IPS-18c (cell line): Measurements from ENCODE around the gene TMCC1.
A peak's percentile ranks its signal among the peaks of the same experiment; 100 is the strongest.

Experiments used
- H3K4me3 ChIP-seq: 2 replicates; pipeline ENCODE4 v1.7.0; 2013; ENCODE audit warnings: low read depth, mild to moderate bottlenecking, low read length, moderate library complexity; ENCODE audit not compliant: insufficient read depth
- H3K9me3 ChIP-seq: one replicate; pipeline ENCODE4 v1.6.1; 2013; ENCODE audit warnings: mild to moderate bottlenecking, low read length, moderate library complexity; ENCODE audit not compliant: control insufficient read depth, insufficient read depth

The TMCC1 gene

DNA sequence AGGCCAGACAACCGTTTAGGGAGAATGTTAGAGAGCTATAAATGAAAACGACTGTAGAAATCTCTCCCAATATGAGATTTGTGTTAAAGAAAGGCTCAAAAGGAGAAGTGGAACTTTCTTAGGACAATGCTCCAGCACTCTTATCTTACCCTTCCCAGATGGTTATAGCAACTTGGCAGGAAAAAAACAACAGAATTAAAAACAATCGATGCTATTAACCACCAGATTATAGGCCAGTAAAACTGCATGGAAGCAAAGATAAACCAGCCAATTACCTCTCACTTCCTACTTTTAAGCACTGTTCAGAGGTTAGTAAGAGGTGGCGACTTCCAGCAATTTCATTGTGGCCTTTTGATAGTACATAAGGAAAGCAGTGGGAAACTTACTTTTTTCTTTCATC is 72.9 kb downstream of the TMCC1 start:
- H3K4me3 ChIP-seq: no peak overlapping the region
- H3K9me3 ChIP-seq: no peaks in the 10 kb centered on the region

DNA sequence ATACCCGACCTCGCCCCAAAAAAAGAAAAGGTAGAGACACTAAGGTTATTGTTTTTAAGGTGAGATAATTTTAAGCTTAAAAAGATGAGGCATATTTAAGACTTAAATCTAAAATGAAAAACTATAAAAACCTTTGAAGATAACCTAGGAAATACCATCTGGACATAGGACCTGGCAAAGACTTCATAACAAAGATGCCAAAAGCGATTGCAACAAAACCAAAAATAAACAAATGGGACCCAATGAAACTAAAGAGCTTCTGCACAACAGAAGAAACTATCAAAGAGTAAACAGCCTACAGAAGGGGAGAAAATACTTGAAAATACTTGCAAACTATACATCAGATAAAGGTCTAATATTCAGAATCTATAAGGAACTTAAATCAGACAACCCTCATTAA is 80.9 kb downstream of the TMCC1 start:
- H3K4me3 ChIP-seq: no peak overlapping the region
- no peaks in the 10 kb centered on the region for H3K9me3 ChIP-seq

DNA sequence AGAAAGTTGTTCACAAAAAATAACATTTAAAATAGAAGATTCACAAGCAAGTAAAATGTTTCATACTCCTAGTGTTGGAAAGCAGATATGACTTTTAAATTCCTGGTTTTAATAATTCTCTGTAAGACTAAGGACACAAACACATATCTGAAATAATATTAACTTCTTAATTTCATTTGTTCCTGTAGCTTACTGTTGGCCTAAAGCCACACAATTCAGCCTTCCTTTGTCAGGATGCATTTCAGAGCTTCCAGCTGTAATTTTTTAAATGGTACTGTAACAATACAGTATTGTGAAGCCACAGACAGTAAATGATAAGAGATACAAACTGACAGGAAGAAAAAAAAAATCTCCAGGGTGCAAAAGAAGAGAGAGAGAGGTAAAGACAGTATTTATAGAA is 84.2 kb downstream of the TMCC1 start:
- Histone ChIP-seq H3K4me3 (no peak overlapping the region), H3K9me3 (no peaks in the 10 kb centered on the region)

DNA sequence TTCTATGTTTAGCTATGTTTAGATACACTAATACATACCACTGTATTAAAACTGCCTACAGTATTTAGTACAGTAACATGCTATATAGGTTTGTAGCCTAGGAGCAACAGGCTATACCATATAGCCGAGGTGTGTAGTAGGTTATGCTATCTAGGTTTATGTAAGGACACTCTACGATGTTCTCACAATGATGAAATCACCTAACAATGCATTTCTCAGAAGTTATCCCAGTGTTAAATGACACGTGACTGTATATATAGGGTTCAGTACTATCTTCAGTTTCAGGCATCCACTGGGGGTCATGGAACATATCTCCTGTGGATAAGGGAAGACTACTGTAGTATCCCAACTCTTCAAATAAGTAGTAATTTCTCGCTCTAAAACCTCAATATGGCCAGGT is 97.4 kb downstream of the TMCC1 start:
- Histone ChIP-seq H3K4me3 (no peak overlapping the region), H3K9me3 (no peaks in the 10 kb centered on the region)

DNA sequence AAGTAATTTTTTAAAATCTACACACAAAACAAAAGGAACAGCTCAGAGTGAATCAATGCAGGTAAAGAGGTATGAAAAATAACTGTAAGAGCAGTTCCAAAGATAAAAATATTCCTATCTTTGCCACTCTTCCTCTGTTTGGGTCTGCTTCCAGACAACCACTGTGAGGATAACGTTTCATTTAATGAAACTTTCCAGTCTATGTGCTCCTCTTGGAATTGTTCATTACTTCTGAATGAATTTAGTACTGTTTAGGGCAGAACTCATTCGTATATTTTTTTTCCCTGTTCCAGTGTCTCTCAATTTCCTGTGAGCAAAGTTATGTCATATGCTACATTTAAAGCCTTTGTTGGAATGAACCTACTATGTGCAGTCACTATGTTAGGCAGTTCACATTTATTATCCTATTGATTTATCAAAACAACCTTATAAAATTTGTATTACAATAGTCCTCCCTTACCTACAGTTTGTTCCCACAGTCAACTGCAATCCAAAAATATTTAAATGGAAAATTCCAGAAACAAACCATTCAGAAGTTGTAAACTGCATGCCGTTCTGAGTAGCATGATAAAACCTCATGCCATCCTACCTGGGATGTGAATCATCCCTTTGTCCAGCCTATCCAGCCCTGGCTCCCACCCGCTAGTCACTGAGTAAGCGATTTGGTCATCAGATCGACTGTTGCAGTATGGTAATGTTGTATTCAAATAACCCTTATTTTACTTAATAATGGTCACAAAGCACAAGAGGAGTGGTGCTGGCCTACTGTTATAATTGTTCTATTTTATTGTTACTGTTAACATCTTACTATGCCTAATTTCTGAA is 98.1 kb downstream of the TMCC1 start:
- Histone ChIP-seq H3K4me3 (no peak overlapping the region), H3K9me3 (no peaks in the 10 kb centered on the region)

DNA sequence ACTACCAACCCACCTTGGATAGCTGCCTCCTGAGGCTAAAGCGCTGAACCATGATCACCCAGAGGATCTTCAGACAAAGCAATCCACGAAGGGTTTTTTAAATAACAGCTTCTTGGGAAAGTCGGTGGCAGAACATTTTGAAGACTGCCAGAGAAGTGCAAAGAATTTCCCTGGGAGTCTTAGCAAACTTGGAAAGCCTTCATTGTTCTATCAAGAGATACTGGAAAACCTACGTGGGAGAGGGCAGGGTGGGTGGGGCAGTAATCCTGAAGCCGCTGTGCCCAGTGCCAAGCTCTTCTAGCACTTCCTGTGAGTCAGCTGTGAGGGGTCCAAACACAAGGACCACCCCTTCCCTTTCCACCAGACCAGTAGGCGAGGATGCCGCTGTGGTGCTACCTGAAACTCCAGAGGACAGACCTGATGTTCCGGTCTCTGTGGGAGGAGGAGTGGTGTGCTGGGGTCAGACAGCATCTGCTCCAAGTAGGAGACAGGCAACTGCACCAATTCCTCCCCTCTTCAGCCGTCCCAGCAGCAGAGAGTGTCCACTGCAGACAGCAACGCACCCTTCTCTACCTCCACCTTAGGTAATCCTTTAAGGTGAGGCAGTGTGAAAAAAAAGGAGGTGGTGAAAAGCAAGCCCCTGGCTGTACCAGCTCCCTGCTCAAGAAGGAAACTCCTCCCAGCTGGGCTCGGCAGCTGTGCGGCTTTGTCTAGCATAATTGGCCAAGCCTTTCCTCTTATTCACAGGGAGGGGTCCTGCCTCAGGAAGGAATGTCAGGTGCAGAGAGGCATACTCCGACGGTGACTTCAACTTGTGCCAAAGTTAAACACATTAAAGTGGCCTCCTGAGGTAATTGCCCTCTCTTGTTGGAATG is 99.0 kb downstream of the TMCC1 start:
- peak overlapping the region; percentile 47 for H3K4me3 ChIP-seq

DNA sequence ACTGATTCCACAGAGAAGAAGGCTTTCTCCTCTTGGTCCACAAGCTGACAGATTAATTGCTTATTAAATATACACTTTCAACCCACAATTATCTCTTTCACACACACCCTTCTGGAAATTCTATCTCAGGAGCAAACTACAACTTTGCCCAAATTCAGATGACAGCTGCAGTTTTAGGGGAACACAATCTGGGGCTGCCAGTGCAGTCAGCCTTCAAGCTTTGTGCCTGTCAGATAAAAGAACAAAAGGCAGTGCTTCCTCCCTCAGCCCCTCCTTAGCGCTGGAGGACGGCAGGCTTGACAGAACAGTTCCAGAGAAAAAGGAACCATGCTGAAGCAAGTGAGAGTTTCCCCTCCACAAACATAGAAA is 99.6 kb downstream of the TMCC1 start:
- peak overlapping the region; percentile 47; the same call in 1 of the 2 replicates for H3K4me3 ChIP-seq
- H3K9me3 ChIP-seq: no peaks in the 10 kb centered on the region

More for the DNA sequence above, 99.0 kb downstream of the TMCC1 start:
- H3K9me3 ChIP-seq: no peaks in the 10 kb centered on the region

DNA sequence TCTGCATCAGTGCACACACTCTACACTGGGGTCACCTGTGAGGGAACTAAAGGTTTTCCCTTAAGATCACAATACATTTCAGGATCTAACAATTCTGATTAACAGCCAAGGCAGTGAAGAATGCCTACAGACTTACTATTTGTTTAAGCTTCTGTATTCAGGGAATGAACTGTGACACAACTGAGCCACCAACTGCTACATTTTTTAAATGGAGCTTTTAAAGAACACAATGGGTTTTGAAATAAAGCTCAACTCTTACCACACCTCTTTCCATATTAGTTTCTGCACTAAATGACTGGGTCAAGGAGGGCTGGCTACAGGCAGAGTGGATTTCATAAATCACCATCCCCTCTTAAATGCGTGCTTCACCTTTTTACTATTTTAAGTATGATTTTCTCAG is 100.2 kb downstream of the TMCC1 start:
- no peaks in the 10 kb centered on the region for H3K9me3 ChIP-seq
- H3K4me3 ChIP-seq: no peak overlapping the region

DNA sequence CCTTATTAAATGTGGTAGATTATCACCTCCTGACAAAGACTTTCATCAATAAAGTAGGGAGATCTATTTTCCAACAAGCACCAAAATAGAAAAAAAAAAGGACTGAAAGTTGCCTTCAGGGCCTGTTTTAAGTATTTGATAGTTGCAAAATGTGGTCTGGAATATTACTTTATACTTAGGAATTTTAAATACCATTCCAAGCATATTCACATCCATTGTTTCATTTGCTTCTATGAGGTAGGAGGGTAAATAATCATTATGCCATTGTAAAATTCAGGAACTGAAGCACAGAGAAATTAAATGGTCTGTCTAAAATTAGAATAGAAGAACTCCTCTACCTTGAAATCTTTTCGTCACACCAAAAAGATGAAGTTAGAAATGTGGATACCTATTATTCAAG is 110.0 kb downstream of the TMCC1 start:
- Histone ChIP-seq H3K4me3 (no peak overlapping the region), H3K9me3 (no peaks in the 10 kb centered on the region)

DNA sequence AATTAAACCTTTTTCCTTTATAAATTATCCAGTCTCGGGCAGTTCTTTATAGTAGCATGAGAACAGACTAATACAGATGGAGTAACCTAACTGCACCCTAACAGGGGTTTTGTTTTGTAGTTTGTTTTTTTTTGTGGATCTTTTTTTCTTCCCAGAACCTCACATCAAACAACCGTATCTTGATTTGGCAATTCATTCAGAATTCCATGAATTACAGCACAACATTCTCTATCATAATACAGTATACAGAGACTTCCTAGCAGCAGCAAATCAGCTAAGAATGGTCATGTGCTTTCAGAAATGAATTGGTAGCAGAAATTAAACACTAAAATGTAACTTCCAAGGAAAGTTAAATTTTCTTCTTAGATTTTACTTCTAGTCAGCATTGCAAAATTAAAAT is 114.6 kb downstream of the TMCC1 start:
- H3K4me3 ChIP-seq: no peak overlapping the region
- no peaks in the 10 kb centered on the region for H3K9me3 ChIP-seq

DNA sequence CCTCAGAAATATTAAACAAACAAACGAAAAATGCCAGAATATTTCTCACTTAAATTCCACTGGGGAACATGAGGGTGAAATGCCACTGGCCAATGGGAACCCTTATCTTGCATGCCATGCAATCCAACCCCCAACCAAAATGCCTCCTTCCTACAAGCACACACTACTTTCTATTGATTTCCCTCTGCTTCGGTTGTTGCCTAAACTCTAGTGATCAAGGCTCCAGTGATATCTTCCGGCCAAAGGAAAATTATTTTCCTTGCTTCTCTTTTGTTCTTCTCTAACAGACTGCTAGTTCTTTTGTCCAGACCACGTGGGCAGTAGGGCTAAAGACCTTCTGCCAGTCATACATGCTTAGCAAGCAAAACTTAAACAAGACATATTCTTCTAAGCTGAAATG is 115.7 kb downstream of the TMCC1 start:
- Histone ChIP-seq H3K9me3 (no peaks in the 10 kb centered on the region), H3K4me3 (no peak overlapping the region)

DNA sequence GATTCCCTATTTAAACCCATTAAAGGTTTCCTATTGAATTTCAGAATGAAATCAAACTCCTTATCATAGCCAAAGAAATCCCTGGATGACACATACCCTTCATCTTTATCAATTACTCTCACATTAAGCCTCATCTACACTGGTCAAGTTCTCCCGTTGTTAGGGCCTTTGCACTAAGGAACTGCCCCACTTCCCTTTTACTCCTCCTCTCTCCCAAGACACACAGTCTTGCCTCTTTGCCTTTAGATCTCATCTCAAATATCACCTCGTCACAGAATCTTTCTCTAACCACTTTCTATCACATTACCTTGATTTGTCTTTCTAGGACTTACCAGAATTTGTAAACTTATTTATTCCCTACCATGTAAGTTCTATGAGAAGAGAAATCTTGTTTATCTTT is 117.6 kb downstream of the TMCC1 start:
- Histone ChIP-seq H3K9me3 (no peaks in the 10 kb centered on the region), H3K4me3 (no peak overlapping the region)

DNA sequence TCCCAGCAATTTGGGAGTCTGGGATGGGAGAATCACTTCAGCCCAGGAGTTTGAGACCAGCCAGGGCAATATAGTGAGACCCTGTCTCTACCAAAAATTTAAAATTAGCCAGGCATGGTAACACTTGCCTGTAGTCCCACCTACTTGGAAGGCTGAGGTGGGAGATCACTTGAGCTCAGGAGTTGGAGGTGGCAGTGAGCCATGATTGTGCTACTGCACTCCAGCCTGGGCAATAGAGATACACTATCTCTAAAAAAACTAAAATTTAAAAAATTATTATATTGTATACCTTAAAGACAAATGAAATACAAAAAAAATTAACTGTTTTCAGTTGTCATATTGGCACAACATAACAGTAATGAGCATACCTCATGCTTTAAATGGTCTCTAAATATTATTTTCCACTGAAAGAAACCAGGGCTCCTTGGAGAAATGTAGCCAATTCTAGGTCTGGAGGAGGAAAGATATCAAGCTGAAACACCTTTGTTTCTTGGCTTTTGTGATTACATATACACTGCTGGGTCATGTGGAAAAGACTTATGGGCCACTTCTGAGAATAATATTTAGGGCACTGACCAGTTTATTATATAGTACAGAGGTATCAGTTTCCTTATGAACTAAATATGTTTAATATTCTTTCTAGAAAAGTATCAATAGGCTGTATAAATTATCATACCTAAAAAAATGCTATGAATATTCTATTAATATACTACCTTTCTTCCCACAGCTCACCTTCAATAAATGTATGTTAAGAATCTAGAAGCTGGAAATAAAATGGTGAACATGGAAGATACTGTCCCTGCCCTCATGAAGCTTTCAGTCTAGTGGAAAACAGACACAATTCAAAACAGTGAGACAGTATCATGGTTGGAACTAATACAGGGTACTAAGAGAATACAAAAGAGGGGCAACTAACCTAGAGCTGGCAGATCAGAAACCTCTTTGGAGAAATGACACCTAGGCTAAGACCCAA is 119.5 kb downstream of the TMCC1 start:
- Histone ChIP-seq H3K9me3 (no peaks in the 10 kb centered on the region), H3K4me3 (no peak overlapping the region)

DNA sequence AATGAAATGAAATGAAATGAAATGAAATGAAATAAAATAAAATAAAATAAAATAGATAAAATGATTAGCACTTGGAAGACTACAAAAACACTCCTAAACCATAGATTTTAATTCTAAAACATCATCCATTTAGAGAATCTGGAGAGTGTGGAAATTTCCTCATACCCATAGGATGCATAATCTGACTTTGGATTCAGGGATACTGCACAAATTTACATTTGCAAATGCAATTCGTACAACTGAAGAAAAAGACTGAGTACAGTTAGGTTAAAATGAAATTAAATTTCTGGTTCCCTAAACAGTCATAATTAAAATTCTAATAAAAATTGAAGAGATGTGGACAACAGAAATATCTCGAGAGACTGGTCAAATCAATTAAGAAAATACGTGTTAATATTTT is 122.9 kb downstream of the TMCC1 start:
- H3K9me3 ChIP-seq: no peaks in the 10 kb centered on the region
- H3K4me3 ChIP-seq: no peak overlapping the region

DNA sequence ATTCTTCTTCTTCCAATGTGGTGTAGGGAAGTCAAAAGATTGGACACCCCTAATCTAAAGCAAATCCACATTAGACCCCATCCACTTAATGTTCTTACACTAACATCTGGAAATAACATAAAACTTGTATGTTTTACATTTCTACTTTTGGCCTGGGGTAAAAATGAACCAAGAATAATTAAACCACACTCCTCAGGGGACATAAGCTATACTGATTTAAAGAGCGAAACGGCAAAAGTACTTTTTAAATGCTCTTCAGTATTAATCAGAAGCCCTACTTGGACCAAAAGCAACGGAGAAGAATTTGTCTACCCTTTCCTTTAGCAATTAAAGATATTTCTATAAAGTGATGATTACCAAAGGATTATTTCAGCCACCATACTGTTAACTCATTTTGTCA is 123.9 kb downstream of the TMCC1 start:
- no peak overlapping the region for H3K4me3 ChIP-seq
- no peaks in the 10 kb centered on the region for H3K9me3 ChIP-seq

DNA sequence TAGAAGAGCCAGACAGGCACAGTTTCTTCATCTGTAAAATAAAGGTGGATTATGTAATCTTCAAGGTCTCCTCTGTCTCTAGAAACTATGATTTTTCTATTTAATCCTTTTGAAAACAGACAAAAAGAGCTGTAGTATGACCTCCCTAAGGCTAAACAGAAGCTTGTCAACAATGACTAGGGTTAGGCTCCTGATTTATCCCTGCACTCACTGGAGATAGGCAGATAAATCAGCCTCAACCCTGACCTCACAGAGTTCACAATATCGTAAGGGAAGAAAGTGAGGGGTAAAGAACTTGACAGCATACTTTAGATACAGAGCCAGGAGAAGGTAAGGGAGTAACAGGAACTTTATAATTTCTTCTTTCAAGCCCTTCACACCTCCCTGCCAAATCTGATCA is 124.8 kb downstream of the TMCC1 start:
- H3K4me3 ChIP-seq: no peak overlapping the region
- no peaks in the 10 kb centered on the region for H3K9me3 ChIP-seq

DNA sequence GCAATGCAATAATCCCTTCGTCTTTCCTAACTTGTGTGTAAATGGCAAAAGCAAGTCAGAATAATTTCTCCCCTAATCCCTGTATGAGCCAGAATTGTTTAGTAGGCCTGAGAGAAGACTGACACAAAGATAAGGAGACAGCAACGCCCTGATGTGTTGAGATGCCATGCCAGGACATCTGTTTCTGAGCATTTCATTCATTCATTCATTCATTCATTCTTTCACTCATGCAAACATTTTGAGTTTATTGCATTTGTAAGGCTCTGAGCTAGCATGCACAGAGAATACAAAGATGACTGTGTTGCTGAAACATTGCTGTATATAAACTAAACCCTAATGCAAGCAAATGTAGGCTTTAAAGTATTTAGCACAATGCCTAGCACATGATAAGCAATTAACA is 127.4 kb downstream of the TMCC1 start:
- Histone ChIP-seq H3K9me3 (no peaks in the 10 kb centered on the region), H3K4me3 (no peak overlapping the region)
